GM21825 (cell line): ENCODE data around the gene RAPGEF5.

Source experiments
- ATAC-seq: cut with Tn5 transposase; IDR thresholded peaks from one replicate; pipeline ENCODE4 v1.9.1; 2021; ENCODE audit warnings: mild to moderate bottlenecking, moderate library complexity; ENCODE audit not compliant: unreplicated experiment

RAPGEF5 gene

GRCh38 chr7:22269963-22270362, 87.0 kb downstream of the RAPGEF5 start:
- ATAC-seq = no peak

DNA sequence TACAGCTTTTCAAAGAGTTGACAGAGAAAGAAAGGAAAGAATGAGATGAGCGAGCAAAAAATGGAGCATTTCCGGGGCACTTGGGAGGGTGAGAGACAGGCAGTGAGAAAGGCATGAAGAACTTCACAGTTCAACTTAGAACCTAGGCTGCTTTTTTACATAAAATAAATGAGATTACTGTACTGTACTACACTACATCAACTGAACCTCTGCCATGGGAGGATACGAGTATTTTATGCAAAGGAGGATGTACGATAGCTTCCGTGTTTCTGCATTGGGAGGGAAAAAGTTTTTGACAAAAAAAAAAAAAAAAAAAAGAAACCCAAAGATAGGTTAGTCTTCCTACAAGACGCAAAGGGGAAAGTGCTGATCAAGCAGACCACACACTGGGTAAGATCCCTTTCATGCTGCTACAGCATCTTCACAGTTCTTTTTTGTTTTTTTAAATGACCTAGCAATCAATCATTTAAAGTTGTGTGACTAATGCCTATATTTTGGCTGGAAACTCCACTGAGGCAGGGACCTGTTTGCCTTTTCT, 88.0 kb downstream of the RAPGEF5 start:
- no peak for ATAC-seq

DNA sequence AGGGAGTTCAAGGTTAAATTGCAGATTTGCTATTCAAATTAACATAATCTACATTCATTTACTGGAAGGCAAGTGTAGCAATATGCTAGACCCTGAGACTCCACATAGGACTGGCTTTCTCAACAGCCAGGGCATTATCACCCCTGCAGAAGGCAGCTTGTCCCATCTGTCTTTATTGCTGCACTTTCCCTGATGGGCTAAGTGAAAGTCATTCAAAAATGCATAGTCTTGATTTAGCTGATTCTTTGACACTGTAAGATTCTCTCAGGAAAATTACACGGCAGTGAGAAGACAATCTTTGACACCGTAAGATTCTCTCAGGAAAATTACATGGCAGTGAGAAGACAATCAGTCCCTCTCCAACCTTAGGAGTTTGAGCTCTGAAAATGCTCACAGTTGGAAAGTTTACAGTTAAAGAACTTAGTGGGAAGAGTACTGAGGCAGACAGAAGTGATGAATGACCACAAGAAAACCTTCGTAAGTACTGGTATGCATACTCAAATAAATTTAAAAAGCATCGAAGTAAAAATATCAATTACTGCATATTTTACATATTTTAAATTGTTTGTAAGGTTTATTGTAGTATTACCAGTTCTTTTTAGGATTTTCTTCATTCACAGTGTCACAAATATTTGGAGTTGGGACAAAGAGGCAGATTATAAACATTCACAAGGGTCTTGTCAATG, 88.9 kb downstream of the RAPGEF5 start:
- no peak for ATAC-seq

- no peak for ATAC-seq
These were observed 94.4 kb downstream of the RAPGEF5 start for GRCh38 chr7:22262538-22262937.

GRCh38 chr7:22256541-22257096, 100.3 kb downstream of the RAPGEF5 start:
- ATAC-seq = no peak

- ATAC-seq = no peak
These were observed 101.1 kb downstream of the RAPGEF5 start for GRCh38 chr7:22255834-22256233.

- no peak for ATAC-seq
These were observed 101.6 kb downstream of the RAPGEF5 start for GRCh38 chr7:22255342-22255741.

GRCh38 chr7:22252936-22253536, 103.9 kb downstream of the RAPGEF5 start:
- no peak for ATAC-seq

DNA sequence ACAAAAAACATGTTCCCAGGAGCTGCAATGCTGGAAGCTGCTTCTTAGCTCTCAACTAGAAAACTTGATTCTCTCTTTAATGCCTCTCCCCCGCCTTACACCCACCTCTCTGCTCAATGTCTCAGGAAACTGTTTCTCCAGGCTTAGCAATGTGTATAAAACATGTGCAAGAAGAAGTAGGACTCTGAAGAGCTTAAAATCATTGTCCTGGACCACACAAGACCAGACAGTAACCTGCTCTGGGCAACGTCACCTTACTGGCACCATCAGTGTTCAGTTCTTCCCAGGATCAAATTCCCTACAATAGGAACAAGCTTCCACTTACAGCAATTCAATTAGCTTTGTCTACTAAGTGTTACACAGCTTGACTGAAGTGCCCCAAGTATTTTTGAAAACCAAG, 104.9 kb downstream of the RAPGEF5 start:
- ATAC-seq = no peak

GRCh38 chr7:22251281-22251680, 105.7 kb downstream of the RAPGEF5 start:
- no peak for ATAC-seq

- no peak for ATAC-seq
These were observed 106.6 kb downstream of the RAPGEF5 start for GRCh38 chr7:22250390-22250789.

GRCh38 chr7:22248111-22248809, 108.7 kb downstream of the RAPGEF5 start:
- ATAC-seq = no peak

- ATAC-seq = no peak
These were observed 115.1 kb downstream of the RAPGEF5 start for GRCh38 chr7:22241805-22242390.

GRCh38 chr7:22240904-22241571, 115.9 kb downstream of the RAPGEF5 start:
- no peak for ATAC-seq

- no peak for ATAC-seq
These were observed 118.3 kb downstream of the RAPGEF5 start for GRCh38 chr7:22238354-22239311.

GRCh38 chr7:22235134-22235533, 121.8 kb downstream of the RAPGEF5 start:
- ATAC-seq = no peak

DNA sequence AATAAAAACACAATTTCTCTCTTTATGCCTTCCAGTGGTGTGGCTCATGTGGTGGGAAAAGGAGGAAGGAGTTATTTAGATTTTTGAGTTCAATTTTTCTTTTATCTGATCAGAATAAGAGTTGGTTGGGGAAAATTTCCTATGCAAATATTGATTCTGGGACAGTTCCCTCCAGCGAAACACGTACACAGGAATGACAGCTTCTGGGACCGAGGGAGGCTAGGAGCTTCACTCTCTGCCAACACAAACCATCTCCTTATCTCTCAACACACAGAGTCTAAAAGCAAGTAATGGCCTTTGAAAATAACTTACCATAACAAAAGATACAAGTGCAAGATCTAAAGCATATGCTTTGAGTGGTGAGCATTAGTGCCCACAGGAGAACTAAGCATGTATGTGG, 122.7 kb downstream of the RAPGEF5 start:
- ATAC-seq = no peak

DNA sequence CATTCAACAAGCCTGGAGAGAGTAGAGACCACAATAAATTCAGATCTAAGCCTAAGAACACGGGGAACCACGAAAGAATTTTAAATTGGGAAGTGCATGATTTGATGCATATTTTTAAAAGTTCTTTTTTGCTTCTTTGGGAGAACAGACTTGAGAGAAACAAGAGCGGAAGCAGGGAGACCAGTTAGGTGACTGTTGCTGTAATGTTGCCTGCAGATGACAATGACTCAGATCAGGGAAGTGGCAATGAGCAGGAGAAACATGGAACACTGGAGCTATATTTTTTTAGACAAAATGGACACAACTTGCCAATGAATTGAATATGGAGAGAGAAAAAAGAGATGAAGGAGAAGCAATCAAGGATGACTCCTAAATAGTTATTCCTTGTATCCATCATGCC, 125.1 kb downstream of the RAPGEF5 start:
- ATAC-seq = no peak

DNA sequence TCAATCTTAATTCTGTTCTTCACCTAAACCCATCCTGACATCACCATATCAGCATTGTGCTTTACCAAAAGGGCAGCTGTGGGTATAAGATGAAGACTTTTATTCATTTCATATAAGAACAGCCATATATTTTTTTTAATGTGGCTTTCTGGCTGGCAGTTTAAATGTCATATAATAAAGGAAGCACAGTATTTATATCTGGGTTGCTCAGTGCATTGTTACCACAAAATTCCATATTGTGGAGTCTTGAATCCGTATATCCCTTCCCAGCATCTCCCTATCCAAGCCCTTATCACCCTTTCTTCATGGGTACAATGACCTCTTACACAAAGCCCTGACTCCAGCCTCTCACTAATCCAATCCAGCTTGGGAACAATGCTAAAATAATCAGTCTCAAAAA, 125.8 kb downstream of the RAPGEF5 start:
- ATAC-seq = no peak

DNA sequence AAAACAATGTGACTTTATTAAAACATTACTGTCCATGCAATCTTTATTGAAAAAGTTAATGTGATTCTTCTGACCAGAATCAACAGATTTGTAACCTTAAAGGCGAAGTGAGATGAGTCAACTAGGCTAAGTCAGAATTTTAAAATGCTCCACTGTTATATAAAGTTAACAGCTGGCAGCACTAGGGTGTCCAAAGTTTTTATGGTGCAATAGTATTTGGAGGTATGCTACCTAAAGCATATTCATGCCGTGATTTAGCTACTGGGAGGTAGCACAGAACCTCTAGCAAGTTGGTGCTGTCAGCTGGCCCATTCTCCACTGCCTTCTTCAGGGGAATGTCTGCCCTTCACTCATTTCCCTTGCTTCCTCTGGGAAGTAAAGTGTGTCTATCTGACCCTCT, 126.7 kb downstream of the RAPGEF5 start:
- ATAC-seq = no peak
